HG03095 (cell line): Measurements from ENCODE around the gene PTS.

Experiments
- ATAC-seq: cut with Tn5 transposase; IDR thresholded peaks from one replicate; pipeline ENCODE4 v1.9.1; 2021; ENCODE audit warnings: moderate library complexity; ENCODE audit not compliant: unreplicated experiment

The PTS gene

GRCh38 chr11:112260490-112260889 is 34.3 kb downstream of the PTS start, which contains the start of gene PLET1:
Gene PLET1, minus strand, starts transcription at chr11:112260860. Its CDS starts 271 bp downstream, at chr11:112260589.
- ATAC-seq: no peak

GRCh38 chr11:112265659-112266409 is 39.6 kb downstream of the PTS start:
- no peak for ATAC-seq

- no peak for ATAC-seq
Observed at GRCh38 chr11:112266410-112266778, 40.2 kb downstream of the PTS start.

GRCh38 chr11:112267188-112267591 is 41.0 kb downstream of the PTS start:
- no peak for ATAC-seq

GRCh38 chr11:112268406-112268805 is 42.2 kb downstream of the PTS start:
- ATAC-seq: no peak

- ATAC-seq: no peak
Observed at GRCh38 chr11:112269139-112269538, 42.9 kb downstream of the PTS start.

GRCh38 chr11:112270551-112271180 is 44.4 kb downstream of the PTS start:
- no peak for ATAC-seq

GRCh38 chr11:112271242-112271641 is 45.0 kb downstream of the PTS start:
- ATAC-seq: no peak

- no peak for ATAC-seq
Observed at GRCh38 chr11:112273066-112273465, 46.8 kb downstream of the PTS start.

- ATAC-seq: no peak
Observed at GRCh38 chr11:112274007-112274783, 48.0 kb downstream of the PTS start.

- ATAC-seq: no peak
Observed at GRCh38 chr11:112277029-112277428, 50.8 kb downstream of the PTS start.

GRCh38 chr11:112277941-112278340 is 51.7 kb downstream of the PTS start:
- no peak for ATAC-seq

GRCh38 chr11:112278803-112279202 is 52.6 kb downstream of the PTS start:
- ATAC-seq: no peak

GRCh38 chr11:112279901-112280267 is 53.7 kb downstream of the PTS start:
- ATAC-seq: peak; percentile 47

- ATAC-seq: peak; percentile 70
Observed at GRCh38 chr11:112280268-112281126, 54.3 kb downstream of the PTS start.

- no peak for ATAC-seq
Observed at GRCh38 chr11:112281726-112282125, 55.5 kb downstream of the PTS start.
